Measurements from ENCODE around the gene AMOTL2. TPM values are rescaled to one million over a fixed set of nuclear protein-coding genes. Genes with fewer than 3 reads are reported as not detected.

The AMOTL2 gene
- total and polyA plus RNA-seq, 9 of the 15 experiments (the other 6 are each of a cell fraction or from before 2014, with no cell fraction given), result 0.12 to 0.31 TPM; not detected in 7

DNA sequence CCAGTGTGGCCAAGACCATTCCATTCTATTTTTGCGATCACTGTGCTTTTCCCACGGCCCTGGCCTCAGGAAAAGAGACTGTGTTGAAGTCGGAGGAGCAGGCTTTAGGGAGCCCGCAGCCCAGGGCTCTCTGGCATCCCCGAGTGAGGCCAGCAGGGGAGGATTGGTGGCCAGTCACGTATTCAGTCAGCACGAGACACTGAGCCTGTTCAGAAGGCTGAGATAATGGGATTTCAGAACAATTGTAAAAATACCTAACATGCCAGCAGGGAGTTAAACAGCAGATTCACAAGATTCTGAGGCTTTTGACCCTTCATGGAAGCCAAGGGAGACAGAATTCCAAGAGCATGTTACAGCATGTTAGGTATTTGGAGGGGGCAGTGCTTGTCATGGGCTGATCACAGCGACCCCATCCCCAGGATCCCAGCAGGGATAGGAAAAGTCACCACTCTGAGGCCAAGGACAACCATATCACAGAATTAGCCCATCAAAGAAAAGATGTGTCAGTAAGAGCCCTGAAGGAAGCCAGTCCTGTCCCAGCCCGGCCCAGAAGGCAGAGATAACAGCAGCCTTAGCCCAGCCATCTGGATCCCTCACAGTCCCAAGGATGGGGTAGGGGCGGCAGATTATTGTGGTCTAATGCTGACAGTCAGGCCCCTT is 40.6 kb downstream of the AMOTL2 start (continued):
- TF ChIP-seq ZNF184 (CRISPR knock-in tag; IDR thresholded peaks at IDR 0.05), result no peak
- no peak for TF ChIP-seq TARDBP (IDR thresholded peaks at IDR 0.05)
- no peak for TF ChIP-seq ZSCAN32 (CRISPR knock-in tag; IDR thresholded peaks at IDR 0.05)
- TF ChIP-seq KAT7 (CRISPR knock-in tag; IDR thresholded peaks at IDR 0.05; ENCODE audit: borderline replicate concordance), result no peak

- Histone ChIP-seq H3K27ac (ENCODE audit: extremely low read depth, low read depth, low read length) (no peak overlapping the region), H3K4me1 (replicated peaks in 1 of 2; ENCODE audit: control insufficient read depth in 2 of 2, insufficient read depth in 2 of 2, low read length in 2 of 2) (no peaks in the 10 kb centered on the region), H3K27me3 (ENCODE audit: control insufficient read depth in 2 of 2, insufficient read depth in 2 of 2, low read length in 2 of 2) (peaks cover 0 to 27% of the 10 kb centered on the region in 2 experiments; a peak in 2 of 5 replicates), H2AFZ (ENCODE audit: low read depth, low read length) (no peak overlapping the region), H4K20me1 (replicated peaks; ENCODE audit: control insufficient read depth, insufficient read depth, low read length) (no peaks in the 10 kb centered on the region), H3K9me1 (ENCODE audit: control insufficient read depth, insufficient read depth, low read length) (no peaks in the 10 kb centered on the region), H3K79me2 (ENCODE audit: control insufficient read depth, insufficient read depth, low read length) (no peaks in the 10 kb centered on the region), H3K4me2 (ENCODE audit: insufficient read depth, low read length) (no peak overlapping the region), H3K36me3 (ENCODE audit: control insufficient read depth, insufficient read depth, low read length) (no peaks in the 10 kb centered on the region), H3K4me3 (no peak overlapping the region), H3K9me3 (replicated peaks; ENCODE audit: control insufficient read depth, insufficient read depth, low read depth, low read length) (no peaks in the 10 kb centered on the region), H3K9ac (ENCODE audit: insufficient read depth in 1 of 2, low read depth in 2 of 2, low read length in 2 of 2) (no peak overlapping the region)
- DNase-seq (ENCODE audit: extremely low read depth in 1 of 4, low spot score in 3 of 4) (no peak), FAIRE-seq (no peak), ATAC-seq (no peak)
- ChIA-PET CTCF (ENCODE audit: low intra/inter-chr PET ratio) (interaction anchor here (0.7 kb wide), 1 partner anchor 14 kb away, joined by 3 read pairs; no protein-coding TSS in a partner anchor), POLR2A (no interaction called here)
- 0% methylated on average over 4 of the region's 6 CpGs for WGBS (ENCODE audit: insufficient coverage, low coverage, missing lambda C conversion rate)
- in situ Hi-C loops (cut with MboI), result no loop called here
- TF ChIP-seq RBM22 (IDR thresholded peaks at IDR 0.05; ENCODE audit: low read depth, low read length, poor library complexity, severe bottlenecking) (no peak), ZNF696 (CRISPR knock-in tag; conservative IDR thresholded peaks at IDR 0.05) (no peak), TBP (optimal IDR thresholded peaks at IDR 0.05; ENCODE audit: low read depth, low read length) (no peak), ZNF263 (CRISPR knock-in tag; IDR thresholded peaks at IDR 0.05; ENCODE audit: borderline replicate concordance) (no peak), NR1H2 (CRISPR knock-in tag; IDR thresholded peaks at IDR 0.05) (no peak), ZKSCAN3 (CRISPR knock-in tag; IDR thresholded peaks at IDR 0.05) (no peak), KLF16 (IDR thresholded peaks at IDR 0.05) (no peak), ZNF57 (CRISPR knock-in tag; IDR thresholded peaks at IDR 0.05) (no peak), RBM14 (IDR thresholded peaks at IDR 0.05; ENCODE audit: borderline replicate concordance, insufficient read depth, low read depth, low read length) (no peak), IRF2 (CRISPR knock-in tag; IDR thresholded peaks at IDR 0.05) (no peak)
- TF ChIP-seq, protein P1, sequence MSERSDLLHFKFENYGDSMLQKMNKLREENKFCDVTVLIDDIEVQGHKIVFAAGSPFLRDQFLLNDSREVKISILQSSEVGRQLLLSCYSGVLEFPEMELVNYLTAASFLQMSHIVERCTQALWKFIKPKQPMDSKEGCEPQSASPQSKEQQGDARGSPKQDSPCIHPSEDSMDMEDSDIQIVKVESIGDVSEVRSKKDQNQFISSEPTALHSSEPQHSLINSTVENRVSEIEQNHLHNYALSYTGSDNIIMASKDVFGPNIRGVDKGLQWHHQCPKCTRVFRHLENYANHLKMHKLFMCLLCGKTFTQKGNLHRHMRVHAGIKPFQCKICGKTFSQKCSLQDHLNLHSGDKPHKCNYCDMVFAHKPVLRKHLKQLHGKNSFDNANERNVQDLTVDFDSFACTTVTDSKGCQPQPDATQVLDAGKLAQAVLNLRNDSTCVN (CRISPR knock-in tag; IDR thresholded peaks at IDR 0.05), result no peak
- TF ChIP-seq, protein P2, sequence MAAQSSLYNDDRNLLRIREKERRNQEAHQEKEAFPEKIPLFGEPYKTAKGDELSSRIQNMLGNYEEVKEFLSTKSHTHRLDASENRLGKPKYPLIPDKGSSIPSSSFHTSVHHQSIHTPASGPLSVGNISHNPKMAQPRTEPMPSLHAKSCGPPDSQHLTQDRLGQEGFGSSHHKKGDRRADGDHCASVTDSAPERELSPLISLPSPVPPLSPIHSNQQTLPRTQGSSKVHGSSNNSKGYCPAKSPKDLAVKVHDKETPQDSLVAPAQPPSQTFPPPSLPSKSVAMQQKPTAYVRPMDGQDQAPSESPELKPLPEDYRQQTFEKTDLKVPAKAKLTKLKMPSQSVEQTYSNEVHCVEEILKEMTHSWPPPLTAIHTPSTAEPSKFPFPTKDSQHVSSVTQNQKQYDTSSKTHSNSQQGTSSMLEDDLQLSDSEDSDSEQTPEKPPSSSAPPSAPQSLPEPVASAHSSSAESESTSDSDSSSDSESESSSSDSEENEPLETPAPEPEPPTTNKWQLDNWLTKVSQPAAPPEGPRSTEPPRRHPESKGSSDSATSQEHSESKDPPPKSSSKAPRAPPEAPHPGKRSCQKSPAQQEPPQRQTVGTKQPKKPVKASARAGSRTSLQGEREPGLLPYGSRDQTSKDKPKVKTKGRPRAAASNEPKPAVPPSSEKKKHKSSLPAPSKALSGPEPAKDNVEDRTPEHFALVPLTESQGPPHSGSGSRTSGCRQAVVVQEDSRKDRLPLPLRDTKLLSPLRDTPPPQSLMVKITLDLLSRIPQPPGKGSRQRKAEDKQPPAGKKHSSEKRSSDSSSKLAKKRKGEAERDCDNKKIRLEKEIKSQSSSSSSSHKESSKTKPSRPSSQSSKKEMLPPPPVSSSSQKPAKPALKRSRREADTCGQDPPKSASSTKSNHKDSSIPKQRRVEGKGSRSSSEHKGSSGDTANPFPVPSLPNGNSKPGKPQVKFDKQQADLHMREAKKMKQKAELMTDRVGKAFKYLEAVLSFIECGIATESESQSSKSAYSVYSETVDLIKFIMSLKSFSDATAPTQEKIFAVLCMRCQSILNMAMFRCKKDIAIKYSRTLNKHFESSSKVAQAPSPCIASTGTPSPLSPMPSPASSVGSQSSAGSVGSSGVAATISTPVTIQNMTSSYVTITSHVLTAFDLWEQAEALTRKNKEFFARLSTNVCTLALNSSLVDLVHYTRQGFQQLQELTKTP (IDR thresholded peaks at IDR 0.05; ENCODE audit: low read depth in 1 of 2, partially characterized antibody in 2 of 2), result no peak
- TF ChIP-seq, protein P3, sequence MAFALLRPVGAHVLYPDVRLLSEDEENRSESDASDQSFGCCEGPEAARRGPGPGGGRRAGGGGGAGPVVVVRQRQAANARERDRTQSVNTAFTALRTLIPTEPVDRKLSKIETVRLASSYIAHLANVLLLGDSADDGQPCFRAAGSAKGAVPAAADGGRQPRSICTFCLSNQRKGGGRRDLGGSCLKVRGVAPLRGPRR (CRISPR knock-in tag; IDR thresholded peaks at IDR 0.05), result no peak
- no TSS peak for BruUV-seq (replicated peaks)
- intact Hi-C loops (cut with micrococcal nuclease), result no loop called here
Observed at GRCh38 chr3:134332344-134332743, 41.9 kb downstream of the AMOTL2 start.

Data from K562 (cell line).